Type B pancreatic cell (in vitro differentiated cells): ENCODE results near the gene ENDOD1. TPM values are rescaled to one million over a fixed set of nuclear protein-coding genes. Genes with fewer than 3 reads are reported as not detected.
A peak's percentile ranks its signal among the peaks of the same experiment; 100 is the strongest.

Experiments
- DNase-seq: peaks from one replicate; pipeline ENCODE4 v3.0.0; 2021; ENCODE audit warnings: mixed read lengths; ENCODE audit not compliant: unreplicated experiment; ENCODE audit errors: extremely low spot score
- H3K27ac Mint-ChIP-seq: 2 replicates; pipeline ENCODE4 v1.8.0; 2021; ENCODE audit warnings: mild to moderate bottlenecking, mixed read lengths
- H3K27me3 Mint-ChIP-seq: 2 replicates; pipeline ENCODE4 v1.8.0; 2021; ENCODE audit warnings: mixed read lengths
- H3K36me3 Mint-ChIP-seq: 2 replicates; pipeline ENCODE4 v1.8.0; 2021; ENCODE audit warnings: mixed read lengths
- H3K4me1 Mint-ChIP-seq: one replicate; pipeline ENCODE4 v1.8.0; 2021; ENCODE audit warnings: mixed read lengths; ENCODE audit not compliant: unreplicated experiment
- H3K4me3 Mint-ChIP-seq: 2 replicates; pipeline ENCODE4 v1.8.0; 2021; ENCODE audit warnings: mild to moderate bottlenecking, mixed read lengths
- H3K9me3 Mint-ChIP-seq: 2 replicates; pipeline ENCODE4 v1.8.0; 2021; ENCODE audit warnings: mixed read lengths
- CTCF ChIP-seq: fragments of 200-600 bp; sonication (generic); conservative IDR thresholded peaks from 2 replicates; pipeline ENCODE4 v1.5.0; 2021; ENCODE audit warnings: antibody characterized with exemption, mild to moderate bottlenecking
- total RNA-seq: library from RNA; stranded (reverse); gene quantifications from 2 replicates; pipeline ENCODE4 v1.2.1, GENCODE V29; 2021; ENCODE audit warnings: low replicate concordance

The ENDOD1 gene
- total RNA-seq, 1 donor from 2014 or later, result 12.0 TPM

- Mint-ChIP-seq H3K36me3 (no peaks in the 10 kb centered on the region), H3K27ac (no peak overlapping the region), H3K4me1 (peaks cover 15% of the 10 kb centered on the region), H3K9me3 (no peaks in the 10 kb centered on the region), H3K27me3 (peaks cover 3% of the 10 kb centered on the region), H3K4me3 (no peak overlapping the region)
- no peak for TF ChIP-seq CTCF
- no peak for DNase-seq
These were observed 47.7 kb downstream of the ENDOD1 start for GRCh38 chr11:95137299-95137698.

- TF ChIP-seq CTCF, result peak; percentile 34
- Mint-ChIP-seq H3K36me3 (no peaks in the 10 kb centered on the region), H3K27me3 (peaks cover 3% of the 10 kb centered on the region), H3K9me3 (no peaks in the 10 kb centered on the region), H3K4me3 (no peak overlapping the region), H3K27ac (no peak overlapping the region), H3K4me1 (peaks cover 15% of the 10 kb centered on the region)
- DNase-seq, result no peak
These were observed 48.8 kb downstream of the ENDOD1 start for GRCh38 chr11:95138448-95138847.

- peaks cover 7% of the 10 kb centered on the region for H3K4me1 Mint-ChIP-seq
- no peak overlapping the region for H3K27ac Mint-ChIP-seq
- no peak overlapping the region for H3K4me3 Mint-ChIP-seq
- DNase-seq, result no peak
- H3K27me3 Mint-ChIP-seq, result peaks cover 6% of the 10 kb centered on the region
- H3K36me3 Mint-ChIP-seq, result no peaks in the 10 kb centered on the region
- no peaks in the 10 kb centered on the region for H3K9me3 Mint-ChIP-seq
- TF ChIP-seq CTCF, result no peak
These were observed 50.9 kb downstream of the ENDOD1 start for GRCh38 chr11:95140397-95141033.

GRCh38 chr11:95142431-95142830 lies 52.8 kb downstream of the ENDOD1 start:
- peaks cover 12% of the 10 kb centered on the region for H3K4me1 Mint-ChIP-seq
- no peaks in the 10 kb centered on the region for H3K9me3 Mint-ChIP-seq
- peaks cover 6% of the 10 kb centered on the region for H3K27me3 Mint-ChIP-seq
- no peak for TF ChIP-seq CTCF
- no peak for DNase-seq
- H3K27ac Mint-ChIP-seq, result no peak overlapping the region
- no peak overlapping the region for H3K4me3 Mint-ChIP-seq
- no peaks in the 10 kb centered on the region for H3K36me3 Mint-ChIP-seq

- Mint-ChIP-seq H3K27ac (no peak overlapping the region), H3K4me3 (no peak overlapping the region), H3K9me3 (no peaks in the 10 kb centered on the region), H3K4me1 (peaks cover 18% of the 10 kb centered on the region), H3K27me3 (peaks cover 6% of the 10 kb centered on the region), H3K36me3 (no peaks in the 10 kb centered on the region)
- TF ChIP-seq CTCF, result no peak
- DNase-seq, result no peak
These were observed 53.5 kb downstream of the ENDOD1 start for GRCh38 chr11:95143106-95143681.
